Femur (tissue), 1 donor: Measurements from ENCODE around the gene EGFR.

Source experiments
- DNase-seq: peaks from one replicate; pipeline ENCODE4 v3.0.0-alpha.2; 2017

EGFR gene

DNA sequence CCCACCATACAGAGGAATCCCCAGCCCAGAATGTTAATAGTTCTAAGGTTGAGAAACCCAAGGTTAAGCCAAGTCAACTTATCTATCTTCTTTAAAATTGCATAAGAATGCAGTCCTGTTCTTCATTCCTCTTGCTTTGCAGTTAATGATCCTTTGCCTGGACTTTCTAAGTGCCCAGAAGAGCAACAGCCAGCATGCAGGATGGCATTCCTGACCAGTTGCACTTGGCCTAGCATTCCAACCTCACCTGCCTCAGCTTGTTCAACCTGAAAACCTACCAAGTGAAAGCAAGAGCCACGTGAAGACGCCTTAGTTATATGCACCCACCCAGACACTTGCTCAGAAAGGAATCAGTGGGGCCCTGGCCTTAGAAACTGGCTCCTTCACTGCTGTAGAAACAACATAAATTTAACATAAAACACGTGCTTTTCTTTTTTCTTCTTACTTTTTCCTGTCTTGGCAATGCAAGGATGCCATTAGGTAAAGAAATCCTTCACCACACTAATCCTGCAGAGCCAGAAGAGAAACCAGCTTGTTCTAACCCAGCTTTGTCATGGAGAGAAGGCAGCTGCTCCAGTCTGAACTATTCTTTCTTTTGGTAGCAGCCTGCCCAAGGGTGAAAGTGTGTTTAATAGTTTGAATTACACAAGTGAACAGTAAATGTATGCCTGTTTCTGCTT is 25.0 kb downstream of the EGFR start:
- no peak for DNase-seq

DNA sequence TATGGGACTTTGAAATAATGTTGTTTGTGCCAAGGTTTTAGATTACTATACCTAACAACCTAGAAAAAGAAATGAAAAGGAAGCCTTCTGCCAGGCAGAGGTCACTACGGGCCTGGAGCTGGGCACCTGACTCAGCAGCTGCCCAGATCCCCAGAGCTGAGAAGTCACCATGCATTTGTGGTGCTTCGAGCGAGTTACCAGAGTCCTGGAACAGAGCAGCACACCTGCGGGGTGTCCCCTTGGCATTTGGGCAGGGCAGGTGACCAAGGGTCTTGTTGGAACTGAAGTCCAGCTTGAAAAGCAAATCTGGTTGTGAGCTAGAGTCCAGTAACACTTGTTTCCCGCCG is 25.5 kb downstream of the EGFR start:
- DNase-seq, result no peak

DNA sequence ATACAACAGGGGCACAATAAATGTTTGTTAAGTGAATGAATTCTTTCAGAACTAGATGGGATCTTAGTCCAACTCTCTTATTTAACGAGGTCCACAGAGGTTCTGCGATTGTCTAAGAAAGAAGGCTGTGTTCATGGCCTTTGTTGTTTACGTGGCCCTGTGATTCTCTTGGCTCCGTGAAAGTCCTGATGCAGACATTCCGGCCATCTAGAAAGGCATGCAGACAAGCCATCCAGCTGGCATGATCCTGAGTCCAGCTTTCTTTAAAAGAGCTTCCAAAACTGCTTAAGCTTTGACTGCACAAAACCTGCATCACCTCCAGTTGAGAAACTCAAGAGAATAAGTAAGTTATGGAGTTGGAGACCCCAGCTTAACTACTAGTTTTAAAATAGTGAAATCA is 26.0 kb downstream of the EGFR start:
- DNase-seq, result no peak

DNA sequence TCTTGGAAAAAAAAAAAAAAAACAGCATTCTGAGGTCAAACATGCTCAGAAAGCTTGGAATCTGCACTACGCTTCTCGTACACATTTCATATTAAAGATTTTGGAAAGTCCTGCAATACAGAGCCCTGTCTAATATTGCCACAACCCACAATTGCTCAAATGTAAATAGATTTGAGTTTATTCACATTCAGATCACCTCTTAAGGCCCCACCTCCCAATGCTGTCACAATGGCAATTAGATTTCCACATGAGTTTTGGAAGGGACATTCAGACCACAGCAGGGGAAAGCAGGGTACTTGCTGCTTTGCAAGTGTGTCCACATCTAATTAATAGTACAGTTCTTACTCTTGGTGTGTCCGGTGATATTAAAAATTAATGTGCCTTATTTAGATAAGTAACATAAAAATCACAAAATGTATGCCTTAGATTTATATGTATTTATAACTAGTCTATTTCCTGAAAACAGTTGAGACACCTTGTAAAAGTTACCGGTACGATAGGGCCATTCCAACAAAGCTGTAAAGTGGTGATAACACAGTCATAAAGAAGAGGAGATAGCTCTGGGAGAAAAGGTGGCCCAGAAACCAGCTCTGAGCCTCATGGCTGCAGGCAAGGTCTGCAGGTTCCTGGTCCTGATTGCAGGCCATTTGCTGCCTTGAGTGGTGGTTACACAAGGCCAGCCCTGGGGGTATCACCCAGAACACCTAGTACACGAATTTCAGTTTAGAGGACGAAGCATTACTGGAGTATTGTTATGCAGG is 27.9 kb downstream of the EGFR start:
- no peak for DNase-seq

DNA sequence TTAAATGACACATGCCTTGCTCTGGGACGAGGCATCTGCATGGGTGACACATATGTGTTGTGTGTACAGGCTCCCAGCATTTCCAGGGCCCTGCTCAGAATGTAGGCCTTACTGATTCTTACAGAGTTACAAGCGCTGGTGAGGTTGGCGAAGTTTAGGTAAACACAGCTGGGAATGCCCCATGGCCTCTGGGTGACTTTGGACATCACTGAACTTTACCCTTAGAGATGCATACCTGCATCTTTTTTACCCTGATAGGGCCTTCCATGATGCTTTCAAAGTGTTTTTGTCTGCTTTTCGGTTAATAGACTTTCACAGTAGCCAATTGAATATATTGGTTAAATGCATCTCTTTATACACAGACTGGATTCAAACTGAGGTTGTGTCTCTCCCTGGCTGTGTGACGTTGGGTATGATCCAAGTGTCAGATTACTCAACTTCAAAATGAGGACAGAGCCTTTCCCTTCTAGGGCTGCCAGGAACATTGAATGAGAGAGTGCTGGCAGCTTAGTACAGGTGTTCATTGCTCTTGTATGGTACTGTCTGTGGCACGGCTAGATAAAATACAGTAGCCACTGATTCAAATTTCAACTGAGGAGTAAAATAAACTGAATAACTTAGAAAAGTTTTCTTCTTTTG is 29.5 kb downstream of the EGFR start:
- no peak for DNase-seq

DNA sequence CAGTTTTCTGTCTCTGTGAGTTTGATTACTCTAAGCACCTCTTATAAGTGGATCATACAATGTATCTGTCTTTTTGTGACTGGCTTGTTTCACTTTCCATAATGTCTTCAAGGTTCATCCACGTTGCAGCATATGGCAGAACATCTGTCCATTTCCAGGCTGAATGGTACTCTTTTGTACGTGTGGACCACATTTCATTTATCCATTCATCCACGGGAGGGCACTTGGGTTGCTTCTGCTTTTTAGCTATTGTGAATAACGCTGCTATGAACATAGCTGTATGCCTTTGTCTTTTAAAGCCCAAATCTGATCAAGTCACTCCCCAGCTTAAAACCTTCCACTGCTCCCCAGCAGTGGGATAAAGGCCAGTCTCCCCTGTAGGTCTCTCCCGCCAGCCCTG is 31.5 kb downstream of the EGFR start:
- no peak for DNase-seq

DNA sequence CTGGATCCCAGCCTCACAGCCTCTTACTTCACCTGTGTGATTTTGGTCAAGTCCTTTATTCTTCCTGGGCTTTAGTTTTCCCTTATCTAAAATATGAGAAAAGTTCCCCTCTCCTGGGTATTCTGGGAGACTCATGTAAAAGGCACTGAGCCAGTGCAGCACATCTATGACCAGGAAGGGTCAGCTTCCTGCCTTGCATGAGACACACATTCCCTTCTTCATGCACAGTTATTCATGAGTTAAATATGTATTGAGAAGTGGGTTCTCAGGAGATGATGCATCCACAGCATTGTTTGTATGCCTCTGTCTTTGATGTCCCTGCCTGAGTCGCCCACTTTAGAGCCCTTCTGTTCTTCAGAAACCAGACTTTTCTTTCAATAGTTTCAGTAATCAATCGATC is 33.3 kb downstream of the EGFR start:
- no peak for DNase-seq

DNA sequence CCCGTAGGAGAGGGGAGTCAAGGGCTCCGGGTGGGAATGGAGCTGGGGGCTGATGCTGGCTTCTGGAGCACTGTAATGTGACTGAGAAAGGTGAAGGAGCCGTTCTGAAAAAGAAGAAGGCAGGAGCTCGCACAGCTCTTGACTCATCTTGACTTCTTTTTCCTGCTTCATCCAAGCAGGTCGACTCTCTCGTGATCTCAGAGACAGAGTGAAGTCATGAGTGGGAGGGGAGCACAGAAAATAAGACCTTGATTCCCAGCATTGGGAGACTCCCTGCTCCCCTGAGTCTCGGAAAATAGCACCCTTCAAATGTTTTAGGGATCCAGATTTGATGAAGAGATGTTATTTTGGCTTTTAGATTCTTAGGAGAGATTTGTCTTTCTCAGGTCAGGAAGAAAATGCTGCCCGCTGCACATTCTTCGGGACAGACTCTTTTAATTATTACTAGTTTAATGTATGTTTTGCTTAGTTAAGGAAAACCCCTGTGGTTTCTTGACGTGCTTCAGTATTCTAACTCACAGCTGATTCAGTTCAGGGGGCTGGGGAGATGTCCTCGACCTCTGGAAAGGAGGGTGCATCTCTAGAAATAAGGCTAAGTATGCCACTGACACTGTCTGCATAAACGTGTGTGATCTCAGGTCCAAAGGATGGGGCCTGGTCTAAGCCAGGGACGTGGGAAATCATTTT is 34.1 kb downstream of the EGFR start:
- DNase-seq, result no peak

DNA sequence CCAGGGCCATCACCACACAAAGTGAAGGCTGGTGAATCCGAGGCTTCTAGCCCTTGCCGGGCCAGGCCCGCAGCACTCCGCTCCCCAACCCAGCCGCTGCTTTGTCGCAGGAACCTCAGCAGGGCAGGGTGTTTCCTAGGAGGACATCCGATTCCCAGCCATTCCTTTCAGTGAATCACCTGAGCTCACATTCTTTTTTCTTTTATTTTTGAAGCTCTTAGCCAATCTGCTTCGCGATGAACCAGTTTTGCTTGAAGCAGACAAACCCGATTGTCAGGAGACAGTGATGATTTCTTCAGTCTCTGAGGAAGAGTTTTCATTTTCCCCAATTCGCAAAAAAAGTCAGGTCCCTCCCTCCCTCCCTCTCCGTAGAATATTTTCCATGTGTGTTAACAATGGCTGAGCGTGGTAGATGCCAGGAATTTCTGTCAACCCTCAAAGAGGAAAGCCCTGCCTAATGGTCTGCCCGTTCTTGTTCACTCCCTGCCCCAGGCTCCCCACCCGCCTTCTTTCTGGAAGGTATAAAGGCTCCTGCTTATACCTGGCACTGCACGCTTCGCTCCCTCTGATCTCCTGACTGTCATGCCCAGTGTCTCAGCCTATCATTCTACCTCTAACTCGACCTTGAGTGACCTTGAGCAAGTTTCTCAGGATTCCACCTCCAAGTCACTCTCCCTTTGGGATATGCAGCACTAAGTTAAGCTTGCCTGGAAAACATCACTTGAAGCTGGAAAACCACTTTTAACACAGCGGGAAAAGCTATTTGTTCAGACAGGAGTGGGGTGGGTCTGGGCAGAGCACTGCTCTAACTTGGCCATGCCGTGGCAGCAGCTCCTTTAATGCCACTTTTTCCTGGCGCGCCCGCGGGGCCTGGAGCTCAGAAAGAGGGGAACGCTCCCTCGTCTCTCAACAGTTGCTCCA is 35.1 kb downstream of the EGFR start:
- peak; percentile 83 for DNase-seq

DNA sequence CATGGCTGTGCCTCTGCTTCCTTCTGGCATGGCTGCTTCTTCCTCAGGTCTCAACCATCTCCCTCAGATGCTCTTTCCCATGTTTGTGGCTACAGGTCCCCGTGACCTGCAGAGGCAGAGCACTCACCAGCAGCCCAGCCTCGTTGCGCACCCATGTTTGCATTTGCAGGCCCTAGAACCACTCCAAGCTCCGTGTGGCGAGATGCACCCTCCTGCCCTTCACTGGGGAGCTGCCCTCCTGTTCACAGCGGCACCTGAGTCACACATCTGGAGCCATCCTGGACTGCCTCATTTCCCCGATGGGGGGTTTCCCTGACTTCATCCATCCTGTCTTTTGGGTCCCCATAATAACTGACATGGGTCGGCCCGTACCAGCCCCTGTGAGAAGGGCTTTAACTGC is 35.9 kb downstream of the EGFR start:
- no peak for DNase-seq

DNA sequence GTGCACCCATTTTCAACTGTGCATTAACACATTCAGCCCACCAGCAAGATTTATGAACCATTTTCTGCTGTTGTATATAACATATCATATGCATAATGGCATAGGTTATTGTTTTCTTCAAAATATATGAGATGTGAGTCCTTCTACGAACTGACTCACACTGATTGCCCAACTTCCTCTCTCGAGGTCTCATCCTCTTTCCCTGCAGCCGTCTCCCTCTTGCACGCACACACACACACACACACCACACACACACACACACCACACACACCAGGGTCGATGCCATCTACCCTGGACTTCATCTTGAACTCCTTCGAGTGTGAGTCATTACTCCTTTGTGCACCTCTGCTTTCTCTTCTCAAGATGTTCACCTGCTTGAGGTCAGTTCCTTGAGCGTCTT is 36.7 kb downstream of the EGFR start:
- DNase-seq, result no peak

DNA sequence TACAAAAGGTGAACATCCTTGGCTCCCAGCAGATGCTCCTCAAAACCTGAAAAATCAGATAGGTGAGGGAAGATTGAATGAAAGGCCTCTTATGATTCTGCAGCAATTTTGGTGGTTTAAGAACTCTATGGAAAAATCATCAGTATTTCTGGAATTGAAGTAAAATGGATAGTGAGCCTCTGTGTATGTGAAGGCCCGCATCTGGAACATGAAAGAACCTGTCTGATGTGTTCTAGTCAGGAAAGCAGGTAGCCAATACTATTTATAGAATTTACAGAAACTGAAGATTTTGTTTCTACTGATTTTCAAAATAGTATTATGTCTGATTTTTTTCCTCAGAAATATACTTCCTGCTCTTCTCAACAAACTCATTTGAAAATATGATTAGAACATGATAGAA is 37.3 kb downstream of the EGFR start:
- DNase-seq, result no peak

DNA sequence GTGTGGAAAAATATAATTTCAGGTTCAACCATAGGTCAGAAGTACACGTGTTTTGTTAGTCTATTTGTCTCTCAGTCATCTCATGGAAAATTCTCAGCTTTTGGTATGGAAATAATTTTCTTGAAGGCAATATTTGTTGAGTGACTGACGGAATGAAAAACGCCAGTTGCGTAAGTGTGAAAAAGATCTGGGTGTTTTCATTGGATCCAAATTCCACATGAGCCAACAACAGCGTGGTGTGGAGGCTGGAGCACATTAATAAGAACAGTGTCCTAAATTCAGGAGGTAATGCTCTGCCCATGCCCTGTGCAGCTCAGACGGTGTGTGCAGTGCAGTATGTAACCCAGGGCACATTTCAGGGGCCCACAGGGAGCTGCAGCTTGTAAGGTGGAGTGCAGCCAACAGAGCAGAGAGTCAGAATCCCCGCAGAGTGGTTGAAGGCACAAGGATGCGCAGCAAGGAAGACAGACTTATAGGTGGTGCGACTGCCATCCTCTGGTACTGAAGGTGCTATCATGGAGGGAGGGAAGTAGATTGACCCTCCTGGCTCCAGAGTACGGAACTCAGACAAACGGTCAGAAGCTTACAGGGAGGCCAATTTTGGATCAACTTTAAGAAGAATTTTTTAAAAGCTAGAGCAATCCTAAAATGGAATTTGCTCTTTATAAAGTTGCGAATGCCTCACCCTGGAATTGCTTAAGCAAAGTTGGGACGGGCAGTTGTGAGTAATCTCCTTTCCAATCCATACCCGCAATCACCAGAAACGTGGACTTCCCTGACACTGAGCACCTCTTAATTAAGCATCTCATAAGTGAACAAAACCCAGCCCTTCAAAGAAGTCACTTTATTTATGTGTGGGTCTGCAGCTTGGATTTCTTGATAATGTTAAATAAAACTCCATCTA is 38.0 kb downstream of the EGFR start:
- peak; percentile 60 for DNase-seq

DNA sequence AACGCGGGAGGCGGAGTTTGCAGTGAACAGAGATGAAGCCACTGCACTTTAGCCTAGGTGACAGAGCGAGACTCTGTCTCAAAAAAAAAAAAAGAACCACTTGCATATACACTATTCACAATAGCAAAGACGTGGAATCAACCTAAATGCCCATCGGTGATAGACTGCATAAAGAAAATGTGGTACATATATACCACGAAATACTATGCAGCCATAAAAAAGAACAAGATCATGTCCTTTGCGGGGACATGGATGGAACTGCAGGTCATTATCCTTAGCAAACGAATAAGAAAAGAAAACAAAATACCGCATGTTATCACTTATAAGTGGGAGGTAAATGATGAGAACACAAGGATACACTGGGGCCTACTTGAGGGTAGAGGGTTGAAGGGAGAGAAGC is 39.5 kb downstream of the EGFR start:
- DNase-seq, result no peak

DNA sequence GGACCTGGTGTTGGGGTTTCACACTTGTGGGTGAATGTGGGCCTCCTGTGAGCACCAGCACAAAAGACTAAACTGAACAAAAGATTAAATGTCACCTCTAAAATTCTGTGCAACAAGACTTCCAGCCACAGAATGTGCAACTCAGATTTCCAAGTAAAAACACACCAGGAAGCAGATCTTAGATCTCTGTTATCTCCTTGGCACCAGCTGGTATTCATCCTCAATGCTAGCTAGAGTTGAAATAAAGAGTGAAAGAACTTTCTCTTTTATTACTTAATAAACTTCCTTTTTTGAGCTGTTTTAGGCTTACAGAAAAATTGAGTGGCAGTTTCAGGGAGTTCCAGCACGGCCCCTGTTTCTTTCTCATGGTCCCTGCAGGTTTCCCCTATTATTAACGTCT is 40.2 kb downstream of the EGFR start:
- no peak for DNase-seq

DNA sequence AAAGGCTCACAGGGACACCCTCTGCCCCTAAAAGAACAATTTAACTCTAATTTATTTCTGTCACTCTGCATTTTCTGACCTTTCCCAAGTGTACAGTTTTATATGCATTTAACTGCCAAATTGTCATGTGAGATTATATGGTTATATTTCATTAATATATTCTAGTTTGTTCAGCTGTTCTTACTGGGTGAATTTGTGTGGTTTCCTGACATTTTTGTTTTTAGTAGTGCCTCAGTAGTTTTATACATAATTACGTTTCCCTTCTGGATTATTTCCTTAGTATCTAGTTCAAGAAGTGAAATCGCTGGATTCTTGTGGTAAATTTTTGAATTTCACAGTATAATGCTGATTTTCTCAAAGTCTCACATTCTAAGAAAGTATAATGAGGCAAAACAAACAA is 41.3 kb downstream of the EGFR start:
- no peak for DNase-seq

DNA sequence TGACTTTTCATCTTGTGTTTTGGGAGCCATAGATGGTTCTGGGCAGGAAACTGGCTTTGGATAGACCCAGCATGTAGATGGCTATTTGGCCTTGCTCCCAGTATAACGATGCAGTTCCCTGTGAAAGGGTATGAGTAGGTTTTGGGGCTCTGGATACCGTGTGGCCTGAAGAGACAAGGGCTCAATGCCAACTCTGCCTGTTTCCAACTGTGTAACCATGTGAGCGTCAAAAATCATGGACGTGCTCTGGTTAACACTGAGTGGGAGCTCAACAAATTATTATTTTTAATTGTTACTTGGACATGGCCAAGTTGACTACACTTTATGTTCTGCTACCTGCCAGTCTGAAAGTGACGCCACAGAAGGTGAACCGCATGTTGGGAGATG is 41.8 kb downstream of the EGFR start:
- no peak for DNase-seq

DNA sequence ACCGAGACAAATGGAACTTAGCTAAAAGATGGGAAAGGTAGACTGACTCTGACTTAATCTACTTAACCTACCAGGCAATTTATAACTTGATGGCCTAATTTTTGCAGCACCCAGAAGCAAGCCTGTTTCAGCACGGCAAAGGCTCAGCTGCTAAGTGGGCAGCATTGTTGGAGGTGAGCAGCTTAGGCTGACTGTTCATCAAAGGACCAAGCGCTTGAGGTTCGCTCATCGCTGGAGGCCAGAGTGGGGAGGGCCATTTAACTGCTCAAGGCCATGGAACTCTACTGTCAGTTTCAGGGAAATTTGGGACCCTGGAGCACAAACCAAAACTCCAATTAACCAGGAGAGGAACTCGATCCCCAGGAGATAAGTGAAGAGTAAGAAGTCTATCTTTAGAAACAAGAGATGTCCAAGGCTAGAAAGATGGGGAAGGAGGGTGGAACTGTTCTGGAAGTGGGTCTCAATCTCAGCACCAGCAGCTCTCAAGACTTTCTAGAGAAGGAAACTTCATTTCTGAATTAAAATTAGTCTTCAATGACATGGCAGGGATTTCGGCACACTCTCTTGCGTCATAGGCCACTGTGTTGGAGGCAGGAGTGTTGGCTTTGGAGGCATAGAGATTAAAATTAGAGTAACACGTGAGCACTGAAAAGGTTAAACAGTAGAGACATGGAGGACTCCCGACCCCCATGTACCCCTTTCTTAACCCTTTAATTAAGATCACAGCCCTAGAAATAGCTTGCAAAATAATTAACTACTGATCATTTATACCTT is 43.1 kb downstream of the EGFR start:
- no peak for DNase-seq

DNA sequence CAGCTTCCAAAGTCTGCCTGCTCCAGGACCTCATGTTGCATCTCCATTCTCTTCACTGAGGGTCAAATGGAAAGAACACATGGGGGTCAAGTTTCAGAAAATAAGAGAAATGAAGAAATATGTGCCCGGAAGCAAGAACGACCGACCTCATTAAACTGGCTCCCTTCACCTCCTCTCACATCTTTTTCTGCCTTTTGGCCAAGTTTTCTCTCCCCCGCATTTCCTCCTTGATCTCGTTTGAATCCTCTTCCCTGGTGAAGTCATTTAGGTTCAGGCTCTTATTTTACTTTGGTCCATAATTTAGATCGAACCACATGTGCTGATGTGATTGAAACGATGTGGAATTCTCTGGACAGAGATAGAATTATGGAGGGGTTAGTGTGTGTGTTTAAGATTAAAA is 44.2 kb downstream of the EGFR start:
- DNase-seq, result no peak

DNA sequence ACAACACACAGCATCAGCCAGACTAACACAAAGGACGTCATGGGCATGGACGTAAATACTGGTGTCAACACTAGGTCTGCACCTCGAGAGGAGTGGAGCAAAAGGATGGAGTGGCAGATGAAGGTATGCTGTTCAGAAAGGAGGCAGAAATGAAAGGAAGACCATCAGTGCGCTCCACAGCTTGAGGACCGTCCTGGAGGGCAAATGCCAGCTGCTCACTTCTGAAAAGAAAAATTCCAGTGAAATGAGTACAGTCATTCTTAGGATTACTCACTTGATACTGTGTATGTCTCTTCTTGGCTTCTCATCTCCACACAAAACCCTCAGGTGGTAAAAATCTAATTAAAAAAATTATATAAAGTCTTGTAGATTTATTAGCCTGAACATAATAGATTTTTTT is 44.8 kb downstream of the EGFR start:
- DNase-seq, result no peak

DNA sequence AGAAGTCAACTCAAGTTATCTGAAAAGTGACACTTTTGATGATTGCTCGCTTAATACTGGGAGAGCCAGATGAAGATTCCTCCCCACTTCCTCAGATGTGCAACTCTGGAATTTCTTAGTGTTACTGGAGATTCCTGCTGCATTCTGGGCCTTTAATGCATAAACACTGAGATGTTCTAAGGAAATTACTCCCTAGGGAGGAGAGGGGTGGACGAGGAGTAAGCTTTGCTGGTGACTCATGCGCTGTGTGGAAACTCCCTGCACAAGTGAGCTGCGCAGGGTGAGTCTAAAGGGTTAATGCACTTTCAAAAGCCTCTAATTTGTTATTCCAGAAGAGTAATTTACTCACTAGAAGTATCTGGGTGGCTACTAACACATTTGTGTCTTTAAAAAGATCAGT is 46.3 kb downstream of the EGFR start:
- DNase-seq, result no peak
